GM23338 (cell line): Measurements from ENCODE around the gene DPYSL5. TPM values are rescaled to one million over a fixed set of nuclear protein-coding genes. Genes with fewer than 3 reads are reported as not detected.

Experiments used
- ATAC-seq: fragments of 200-7000 bp; cut with Tn5 transposase; 3 replicates; pipeline ENCODE4 v1.9.1; 2020
- DNase-seq: peaks from one replicate; pipeline ENCODE4 v3.0.0-alpha.2; 2015; ENCODE audit warnings: low spot score
- H2AFZ ChIP-seq: fragments of 200-600 bp; sonication (generic); 2 replicates; pipeline ENCODE4 v1.8.0; 2016; ENCODE audit warnings: antibody characterized with exemption, mild to moderate bottlenecking, moderate library complexity
- H3F3A ChIP-seq: fragments of 200-600 bp; sonication (generic); replicated peaks from 2 replicates; pipeline ENCODE4 v1.8.0; 2017; ENCODE audit warnings: antibody characterized with exemption, mixed run types, low read depth
- H3K27ac ChIP-seq: fragments of 200-600 bp; sonication (generic); 2 replicates; pipeline ENCODE4 v1.6.1; 2016; ENCODE audit warnings: low read depth
- H3K27me3 ChIP-seq: fragments of 200-600 bp; sonication (generic); 2 replicates; pipeline ENCODE4 v1.8.0; 2016; ENCODE audit warnings: mild to moderate bottlenecking, mixed run types, moderate library complexity; ENCODE audit not compliant: insufficient read depth
- H3K36me3 ChIP-seq: fragments of 200-600 bp; sonication (generic); 2 replicates; pipeline ENCODE4 v1.8.0; 2016; ENCODE audit warnings: mild to moderate bottlenecking; ENCODE audit not compliant: insufficient read depth
- H3K4me1 ChIP-seq: fragments of 200-600 bp; sonication (generic); 2 replicates; pipeline ENCODE4 v1.8.0; 2016; ENCODE audit warnings: mild to moderate bottlenecking, moderate library complexity; ENCODE audit not compliant: insufficient read depth
- H3K4me2 ChIP-seq: fragments of 200-600 bp; sonication (generic); 2 replicates; pipeline ENCODE4 v1.7.1; 2017; ENCODE audit warnings: mixed run types
- H3K4me3 ChIP-seq: fragments of 200-600 bp; sonication (generic); 2 replicates; pipeline ENCODE4 v1.6.1; 2016; ENCODE audit warnings: mixed run types
- H3K79me2 ChIP-seq: fragments of 200-600 bp; sonication (generic); replicated peaks from 2 replicates; pipeline ENCODE4 v1.8.0; 2017; ENCODE audit warnings: mild to moderate bottlenecking; ENCODE audit not compliant: insufficient read depth
- H3K9me2 ChIP-seq: fragments of 200-600 bp; sonication (generic); 2 replicates; pipeline ENCODE4 v1.8.0; 2017; ENCODE audit not compliant: insufficient read depth
- H4K20me1 ChIP-seq: fragments of 200-600 bp; sonication (generic); replicated peaks from 2 replicates; pipeline ENCODE4 v1.8.0; 2017; ENCODE audit warnings: mild to moderate bottlenecking; ENCODE audit not compliant: insufficient read depth
- H3K27ac Mint-ChIP-seq: 2 replicates; pipeline ENCODE4 v1.8.0; 2020; ENCODE audit warnings: inconsistent platforms, mild to moderate bottlenecking, moderate library complexity, mixed read lengths
- H3K27me3 Mint-ChIP-seq: 3 replicates; pipeline ENCODE4 v1.8.0; 2022; ENCODE audit warnings: low read depth, mild to moderate bottlenecking, moderate library complexity, mixed read lengths, inconsistent platforms; ENCODE audit not compliant: insufficient read depth, poor library complexity
- H3K36me3 Mint-ChIP-seq: 3 replicates; pipeline ENCODE4 v1.8.0; 2021; ENCODE audit warnings: low read depth, mild to moderate bottlenecking, inconsistent platforms, moderate library complexity, mixed read lengths
- H3K4me1 Mint-ChIP-seq: 3 replicates; pipeline ENCODE4 v1.8.0; 2020; ENCODE audit warnings: mild to moderate bottlenecking, inconsistent platforms, mixed read lengths
- H3K4me3 Mint-ChIP-seq: 3 replicates; pipeline ENCODE4 v1.8.0; 2021; ENCODE audit warnings: moderate library complexity, mild to moderate bottlenecking, inconsistent platforms, mixed read lengths
- H3K9me3 Mint-ChIP-seq: 3 replicates; pipeline ENCODE4 v1.8.0; 2020; ENCODE audit warnings: moderate library complexity, mild to moderate bottlenecking, inconsistent platforms, mixed read lengths
- CREB1 ChIP-seq: fragments of 250-450 bp; sonication (Bioruptor Pico); IDR thresholded peaks from 2 replicates; pipeline ENCODE4 v1.5.0; 2020; ENCODE audit warnings: low read depth, mild to moderate bottlenecking, moderate library complexity
- EZH2 ChIP-seq: fragments of 200-600 bp; sonication (generic); IDR thresholded peaks from one replicate; pipeline ENCODE4 v1.8.0; 2017; ENCODE audit warnings: antibody characterized with exemption, mild to moderate bottlenecking, low read depth; ENCODE audit not compliant: unreplicated experiment
- JUNB ChIP-seq: IDR thresholded peaks from one replicate; pipeline ENCODE4 v1.6.1; 2016; ENCODE audit warnings: antibody characterized with exemption; ENCODE audit not compliant: unreplicated experiment
- polyA plus RNA-seq: library from polyadenylated mRNA; unstranded; fragments of >200 nt; fragmentation: Nextera tagmentation; extraction: Ambion mirVana; gene quantifications from 2 replicates; pipeline ENCODE4 v1.2.1, GENCODE V29; 2016
- total RNA-seq: library from RNA; depleted of rRNA; stranded (reverse); fragments of >200 nt; shearing (Covaris generic); gene quantifications from 2 replicates; pipeline ENCODE4 v1.2.3, GENCODE V29; 2014
- TF ChIP-seq, protein P1 (sequence below): fragments of 250-450 bp; sonication (Bioruptor Pico); IDR thresholded peaks from 2 replicates; pipeline ENCODE4 v1.5.0; 2020; ENCODE audit warnings: mild to moderate bottlenecking, moderate library complexity
- TF ChIP-seq, protein P2 (sequence below), 2 experiments: fragments of 200-600 bp in 1 of 2; sonication (generic) in 1 of 2; conservative IDR thresholded peaks; 2 replicates each; pipeline versions ENCODE4 v1.5.1 to v1.6.1; 2016 to 2017; ENCODE audit warnings: antibody characterized with exemption in 2 of 2, low read depth in 2 of 2, mild to moderate bottlenecking in 2 of 2, moderate library complexity in 1 of 2

DPYSL5 gene
- total and polyA plus RNA-seq, 2 experiments from 2014 or later = 3.1 to 8.1 TPM

DNA sequence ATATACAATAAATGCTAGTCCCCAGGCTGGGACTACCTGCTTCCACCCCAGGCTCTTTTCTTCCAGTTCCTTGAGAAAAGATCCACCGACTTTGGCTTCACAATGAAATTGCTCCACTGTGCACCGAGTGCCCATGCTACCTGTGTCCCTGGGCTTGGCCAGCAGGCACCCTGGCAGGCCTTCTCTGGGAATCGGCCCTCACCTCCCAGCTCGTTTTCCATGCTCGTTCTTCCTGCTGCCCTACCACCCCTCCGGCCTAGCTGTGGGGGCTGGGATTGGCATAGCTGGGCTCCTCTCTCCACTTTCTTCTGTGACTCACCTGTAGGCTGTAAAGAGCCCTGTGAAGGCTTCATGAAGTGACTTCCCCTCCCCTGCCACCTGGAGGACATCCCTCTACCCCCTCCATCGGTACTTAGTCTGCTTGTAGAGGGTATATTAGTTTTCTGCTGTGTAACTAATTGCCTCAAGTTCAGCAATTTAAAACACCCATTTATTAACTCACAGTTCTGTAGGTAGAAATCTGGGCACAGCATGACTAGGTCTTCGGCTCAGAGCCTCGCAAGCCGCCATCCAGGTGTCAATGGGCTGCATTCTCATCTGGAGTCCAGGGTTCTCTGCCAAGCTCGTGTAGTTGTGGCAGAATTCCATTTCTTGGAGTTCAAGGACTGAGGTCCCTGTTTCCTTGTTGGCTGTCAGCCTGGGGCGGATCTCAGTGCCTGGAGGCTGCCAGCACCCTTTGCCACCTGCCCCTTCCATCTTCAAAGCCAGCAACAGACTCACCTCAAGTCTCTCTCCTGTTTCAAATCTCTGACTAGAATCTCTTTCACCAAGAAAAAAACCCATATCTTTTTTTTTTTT is 57.6 kb downstream of the DPYSL5 start (continued):
- TF ChIP-seq, protein P1, sequence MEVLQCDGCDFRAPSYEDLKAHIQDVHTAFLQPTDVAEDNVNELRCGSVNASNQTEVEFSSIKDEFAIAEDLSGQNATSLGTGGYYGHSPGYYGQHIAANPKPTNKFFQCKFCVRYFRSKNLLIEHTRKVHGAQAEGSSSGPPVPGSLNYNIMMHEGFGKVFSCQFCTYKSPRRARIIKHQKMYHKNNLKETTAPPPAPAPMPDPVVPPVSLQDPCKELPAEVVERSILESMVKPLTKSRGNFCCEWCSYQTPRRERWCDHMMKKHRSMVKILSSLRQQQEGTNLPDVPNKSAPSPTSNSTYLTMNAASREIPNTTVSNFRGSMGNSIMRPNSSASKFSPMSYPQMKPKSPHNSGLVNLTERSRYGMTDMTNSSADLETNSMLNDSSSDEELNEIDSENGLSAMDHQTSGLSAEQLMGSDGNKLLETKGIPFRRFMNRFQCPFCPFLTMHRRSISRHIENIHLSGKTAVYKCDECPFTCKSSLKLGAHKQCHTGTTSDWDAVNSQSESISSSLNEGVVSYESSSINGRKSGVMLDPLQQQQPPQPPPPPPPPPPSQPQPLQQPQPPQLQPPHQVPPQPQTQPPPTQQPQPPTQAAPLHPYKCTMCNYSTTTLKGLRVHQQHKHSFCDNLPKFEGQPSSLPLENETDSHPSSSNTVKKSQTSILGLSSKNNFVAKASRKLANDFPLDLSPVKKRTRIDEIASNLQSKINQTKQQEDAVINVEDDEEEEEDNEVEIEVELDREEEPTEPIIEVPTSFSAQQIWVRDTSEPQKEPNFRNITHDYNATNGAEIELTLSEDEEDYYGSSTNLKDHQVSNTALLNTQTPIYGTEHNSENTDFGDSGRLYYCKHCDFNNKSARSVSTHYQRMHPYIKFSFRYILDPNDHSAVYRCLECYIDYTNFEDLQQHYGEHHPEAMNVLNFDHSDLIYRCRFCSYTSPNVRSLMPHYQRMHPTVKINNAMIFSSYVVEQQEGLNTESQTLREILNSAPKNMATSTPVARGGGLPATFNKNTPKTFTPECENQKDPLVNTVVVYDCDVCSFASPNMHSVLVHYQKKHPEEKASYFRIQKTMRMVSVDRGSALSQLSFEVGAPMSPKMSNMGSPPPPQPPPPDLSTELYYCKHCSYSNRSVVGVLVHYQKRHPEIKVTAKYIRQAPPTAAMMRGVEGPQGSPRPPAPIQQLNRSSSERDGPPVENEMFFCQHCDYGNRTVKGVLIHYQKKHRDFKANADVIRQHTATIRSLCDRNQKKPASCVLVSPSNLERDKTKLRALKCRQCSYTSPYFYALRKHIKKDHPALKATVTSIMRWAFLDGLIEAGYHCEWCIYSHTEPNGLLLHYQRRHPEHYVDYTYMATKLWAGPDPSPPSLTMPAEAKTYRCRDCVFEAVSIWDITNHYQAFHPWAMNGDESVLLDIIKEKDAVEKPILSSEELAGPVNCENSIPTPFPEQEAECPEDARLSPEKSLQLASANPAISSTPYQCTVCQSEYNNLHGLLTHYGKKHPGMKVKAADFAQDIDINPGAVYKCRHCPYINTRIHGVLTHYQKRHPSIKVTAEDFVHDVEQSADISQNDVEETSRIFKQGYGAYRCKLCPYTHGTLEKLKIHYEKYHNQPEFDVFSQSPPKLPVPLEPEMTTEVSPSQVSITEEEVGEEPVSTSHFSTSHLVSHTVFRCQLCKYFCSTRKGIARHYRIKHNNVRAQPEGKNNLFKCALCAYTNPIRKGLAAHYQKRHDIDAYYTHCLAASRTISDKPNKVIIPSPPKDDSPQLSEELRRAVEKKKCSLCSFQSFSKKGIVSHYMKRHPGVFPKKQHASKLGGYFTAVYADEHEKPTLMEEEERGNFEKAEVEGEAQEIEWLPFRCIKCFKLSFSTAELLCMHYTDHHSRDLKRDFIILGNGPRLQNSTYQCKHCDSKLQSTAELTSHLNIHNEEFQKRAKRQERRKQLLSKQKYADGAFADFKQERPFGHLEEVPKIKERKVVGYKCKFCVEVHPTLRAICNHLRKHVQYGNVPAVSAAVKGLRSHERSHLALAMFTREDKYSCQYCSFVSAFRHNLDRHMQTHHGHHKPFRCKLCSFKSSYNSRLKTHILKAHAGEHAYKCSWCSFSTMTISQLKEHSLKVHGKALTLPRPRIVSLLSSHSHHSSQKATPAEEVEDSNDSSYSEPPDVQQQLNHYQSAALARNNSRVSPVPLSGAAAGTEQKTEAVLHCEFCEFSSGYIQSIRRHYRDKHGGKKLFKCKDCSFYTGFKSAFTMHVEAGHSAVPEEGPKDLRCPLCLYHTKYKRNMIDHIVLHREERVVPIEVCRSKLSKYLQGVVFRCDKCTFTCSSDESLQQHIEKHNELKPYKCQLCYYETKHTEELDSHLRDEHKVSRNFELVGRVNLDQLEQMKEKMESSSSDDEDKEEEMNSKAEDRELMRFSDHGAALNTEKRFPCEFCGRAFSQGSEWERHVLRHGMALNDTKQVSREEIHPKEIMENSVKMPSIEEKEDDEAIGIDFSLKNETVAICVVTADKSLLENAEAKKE (CRISPR knock-in tag) = no peak
- TF ChIP-seq JUNB (no peak), EZH2 (no peak)
- TF ChIP-seq, protein P2, sequence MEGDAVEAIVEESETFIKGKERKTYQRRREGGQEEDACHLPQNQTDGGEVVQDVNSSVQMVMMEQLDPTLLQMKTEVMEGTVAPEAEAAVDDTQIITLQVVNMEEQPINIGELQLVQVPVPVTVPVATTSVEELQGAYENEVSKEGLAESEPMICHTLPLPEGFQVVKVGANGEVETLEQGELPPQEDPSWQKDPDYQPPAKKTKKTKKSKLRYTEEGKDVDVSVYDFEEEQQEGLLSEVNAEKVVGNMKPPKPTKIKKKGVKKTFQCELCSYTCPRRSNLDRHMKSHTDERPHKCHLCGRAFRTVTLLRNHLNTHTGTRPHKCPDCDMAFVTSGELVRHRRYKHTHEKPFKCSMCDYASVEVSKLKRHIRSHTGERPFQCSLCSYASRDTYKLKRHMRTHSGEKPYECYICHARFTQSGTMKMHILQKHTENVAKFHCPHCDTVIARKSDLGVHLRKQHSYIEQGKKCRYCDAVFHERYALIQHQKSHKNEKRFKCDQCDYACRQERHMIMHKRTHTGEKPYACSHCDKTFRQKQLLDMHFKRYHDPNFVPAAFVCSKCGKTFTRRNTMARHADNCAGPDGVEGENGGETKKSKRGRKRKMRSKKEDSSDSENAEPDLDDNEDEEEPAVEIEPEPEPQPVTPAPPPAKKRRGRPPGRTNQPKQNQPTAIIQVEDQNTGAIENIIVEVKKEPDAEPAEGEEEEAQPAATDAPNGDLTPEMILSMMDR (conservative IDR thresholded peaks at IDR 0.05; ENCODE audit: low read depth in 2 of 2) = no peak

DNA sequence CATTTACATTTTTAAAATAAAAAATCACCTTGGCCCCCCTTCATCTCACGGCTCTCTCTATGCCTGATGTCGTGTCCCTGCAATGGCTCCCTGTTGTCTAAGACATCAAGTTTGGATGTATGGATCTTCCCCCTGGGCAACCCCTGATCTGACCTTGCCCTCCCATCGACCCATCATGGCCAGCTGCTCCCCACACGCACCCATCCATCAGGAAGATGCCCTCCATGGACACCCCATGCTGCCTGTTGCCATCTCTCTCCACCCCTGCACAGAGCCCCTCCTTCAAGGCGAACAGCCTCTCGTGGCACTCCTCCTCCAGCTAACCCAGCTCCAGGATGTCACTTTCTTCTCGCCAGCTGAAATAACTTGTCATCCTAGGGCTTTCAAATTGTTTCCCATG is 59.5 kb downstream of the DPYSL5 start:
- Histone ChIP-seq H2AFZ (no peak overlapping the region), H3K36me3 (no peaks in the 10 kb centered on the region), H3K4me2 (no peak overlapping the region), H3K4me3 (no peak overlapping the region), H3K79me2 (no peaks in the 10 kb centered on the region), H4K20me1 (no peaks in the 10 kb centered on the region), H3F3A (no peaks in the 10 kb centered on the region), H3K4me1 (peaks cover 10% of the 10 kb centered on the region), H3K9me2 (no peaks in the 10 kb centered on the region), H3K27me3 (no peaks in the 10 kb centered on the region), H3K27ac (no peak overlapping the region)
- DNase-seq (no peak), ATAC-seq (no peak)
- H3K4me1 Mint-ChIP-seq = peaks cover 23% of the 10 kb centered on the region
- no peak overlapping the region for H3K27ac Mint-ChIP-seq
- peaks cover 9% of the 10 kb centered on the region for H3K27me3 Mint-ChIP-seq
- no peaks in the 10 kb centered on the region; the same call in 2 of the 3 replicates for H3K9me3 Mint-ChIP-seq
- H3K4me3 Mint-ChIP-seq = no peak overlapping the region
- no peaks in the 10 kb centered on the region for H3K36me3 Mint-ChIP-seq
- TF ChIP-seq CREB1 (CRISPR knock-in tag) = no peak
